Mesothelial cell of epicardium (in vitro differentiated cells): ENCODE measurements around the gene LSM7. TPM values are rescaled to one million over a fixed set of nuclear protein-coding genes. Genes with fewer than 3 reads are reported as not detected.
A peak's percentile ranks its signal among the peaks of the same experiment; 100 is the strongest.

ENCODE experiments used
- DNase-seq, 2 experiments: peaks; one replicate each; pipeline ENCODE4 v3.0.0; 2021; ENCODE audit warnings: low spot score in 2 of 2; ENCODE audit not compliant: unreplicated experiment in 2 of 2
- H3K27ac Mint-ChIP-seq: 2 replicates; pipeline ENCODE4 v1.8.0; 2021; ENCODE audit warnings: mixed read lengths
- H3K27me3 Mint-ChIP-seq: 2 replicates; pipeline ENCODE4 v1.8.0; 2021; ENCODE audit warnings: low read depth, mixed read lengths
- H3K36me3 Mint-ChIP-seq: 2 replicates; pipeline ENCODE4 v1.8.0; 2021; ENCODE audit warnings: mixed read lengths
- H3K4me1 Mint-ChIP-seq: 2 replicates; pipeline ENCODE4 v1.8.0; 2021; ENCODE audit warnings: mixed read lengths
- H3K4me3 Mint-ChIP-seq: 2 replicates; pipeline ENCODE4 v1.8.0; 2021; ENCODE audit warnings: mild to moderate bottlenecking, moderate library complexity, mixed read lengths
- H3K9me3 Mint-ChIP-seq: 2 replicates; pipeline ENCODE4 v1.8.0; 2021; ENCODE audit warnings: mixed read lengths
- total RNA-seq: library from RNA; stranded (reverse); gene quantifications from 3 replicates; pipeline ENCODE4 v1.2.1, GENCODE V29; 2021
- TF ChIP-seq, protein P1 (sequence below): fragments of 200-600 bp; sonication (generic); IDR thresholded peaks from one replicate; pipeline ENCODE4 v1.5.0; 2021; ENCODE audit warnings: antibody characterized with exemption; ENCODE audit not compliant: unreplicated experiment

Gene LSM7
- total RNA-seq, 1 donor from 2014 or later = 141 TPM

DNA sequence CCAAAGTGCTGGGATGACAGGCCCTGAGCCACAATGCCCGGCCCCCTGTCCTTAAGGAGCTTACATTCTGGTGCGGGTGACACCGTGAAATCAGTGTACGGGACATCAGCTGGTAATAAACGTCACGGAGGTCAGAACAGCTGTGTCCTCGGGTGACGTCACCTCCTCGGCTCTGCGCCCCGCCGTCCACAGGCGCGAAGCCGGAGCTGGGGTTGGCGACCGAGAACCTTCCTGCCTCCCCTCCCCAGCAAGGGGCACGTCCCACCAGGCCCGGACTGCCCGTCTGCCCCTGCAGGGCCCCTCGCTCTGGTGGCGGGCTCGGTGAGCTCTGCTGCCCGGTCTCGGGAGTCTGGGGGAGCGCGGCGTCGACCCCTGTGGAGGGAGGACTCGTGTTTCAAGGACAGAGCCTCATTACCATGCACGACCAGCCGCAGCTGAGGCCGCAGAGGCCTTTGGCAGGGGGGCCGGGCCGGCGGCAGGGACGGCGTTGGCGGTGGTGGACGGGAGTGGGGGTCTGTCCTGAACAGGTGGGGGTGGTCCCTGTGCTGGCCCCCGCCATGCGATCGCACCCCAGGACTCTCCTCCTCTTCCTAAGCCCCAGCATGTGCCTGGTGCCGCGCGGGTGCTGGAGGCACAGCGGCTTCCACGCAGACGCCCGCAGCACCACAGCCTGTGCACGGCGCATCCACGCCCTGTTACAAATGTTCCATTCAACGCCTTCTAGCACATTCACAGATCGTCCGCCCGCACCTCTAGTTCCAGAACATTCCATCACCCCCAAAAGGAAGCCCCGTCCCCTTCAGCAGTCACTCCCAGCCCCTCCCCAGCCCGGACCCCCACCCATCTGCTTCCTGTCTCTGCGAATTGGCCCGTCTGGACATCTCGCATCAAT lies 25.8 kb downstream of the LSM7 start:
- Mint-ChIP-seq H3K27me3 (peaks cover 52% of the 10 kb centered on the region), H3K9me3 (peaks cover 3% of the 10 kb centered on the region), H3K36me3 (no peaks in the 10 kb centered on the region), H3K27ac (peak overlapping the region; percentile 66), H3K4me3 (no peak overlapping the region), H3K4me1 (peaks cover 4% of the 10 kb centered on the region)
- TF ChIP-seq, protein P1, sequence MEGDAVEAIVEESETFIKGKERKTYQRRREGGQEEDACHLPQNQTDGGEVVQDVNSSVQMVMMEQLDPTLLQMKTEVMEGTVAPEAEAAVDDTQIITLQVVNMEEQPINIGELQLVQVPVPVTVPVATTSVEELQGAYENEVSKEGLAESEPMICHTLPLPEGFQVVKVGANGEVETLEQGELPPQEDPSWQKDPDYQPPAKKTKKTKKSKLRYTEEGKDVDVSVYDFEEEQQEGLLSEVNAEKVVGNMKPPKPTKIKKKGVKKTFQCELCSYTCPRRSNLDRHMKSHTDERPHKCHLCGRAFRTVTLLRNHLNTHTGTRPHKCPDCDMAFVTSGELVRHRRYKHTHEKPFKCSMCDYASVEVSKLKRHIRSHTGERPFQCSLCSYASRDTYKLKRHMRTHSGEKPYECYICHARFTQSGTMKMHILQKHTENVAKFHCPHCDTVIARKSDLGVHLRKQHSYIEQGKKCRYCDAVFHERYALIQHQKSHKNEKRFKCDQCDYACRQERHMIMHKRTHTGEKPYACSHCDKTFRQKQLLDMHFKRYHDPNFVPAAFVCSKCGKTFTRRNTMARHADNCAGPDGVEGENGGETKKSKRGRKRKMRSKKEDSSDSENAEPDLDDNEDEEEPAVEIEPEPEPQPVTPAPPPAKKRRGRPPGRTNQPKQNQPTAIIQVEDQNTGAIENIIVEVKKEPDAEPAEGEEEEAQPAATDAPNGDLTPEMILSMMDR = no peak
- DNase-seq = no peak

DNA sequence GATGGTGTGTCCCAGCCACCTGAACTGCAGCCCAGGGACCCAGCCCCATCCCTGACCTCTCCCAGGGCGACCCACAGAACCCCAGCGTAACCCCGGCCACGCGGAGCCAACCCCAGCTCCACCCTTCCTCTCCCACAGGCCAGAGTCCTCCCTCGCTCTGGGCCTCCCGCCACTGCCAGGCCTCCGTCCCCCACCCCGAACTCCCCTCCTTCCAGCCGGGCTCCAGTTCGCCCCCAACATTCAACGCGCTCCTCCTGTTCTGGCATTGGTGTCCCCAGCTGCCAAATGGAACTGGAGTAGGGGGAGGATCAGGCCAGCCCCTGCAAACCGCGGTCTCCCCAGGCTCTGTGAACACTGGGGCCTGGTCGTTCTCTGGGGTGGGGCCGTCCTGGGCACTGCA lies 27.9 kb downstream of the LSM7 start:
- peaks cover 4% of the 10 kb centered on the region for H3K4me1 Mint-ChIP-seq
- TF ChIP-seq, protein P1 = no peak
- no peak overlapping the region for H3K4me3 Mint-ChIP-seq

DNA sequence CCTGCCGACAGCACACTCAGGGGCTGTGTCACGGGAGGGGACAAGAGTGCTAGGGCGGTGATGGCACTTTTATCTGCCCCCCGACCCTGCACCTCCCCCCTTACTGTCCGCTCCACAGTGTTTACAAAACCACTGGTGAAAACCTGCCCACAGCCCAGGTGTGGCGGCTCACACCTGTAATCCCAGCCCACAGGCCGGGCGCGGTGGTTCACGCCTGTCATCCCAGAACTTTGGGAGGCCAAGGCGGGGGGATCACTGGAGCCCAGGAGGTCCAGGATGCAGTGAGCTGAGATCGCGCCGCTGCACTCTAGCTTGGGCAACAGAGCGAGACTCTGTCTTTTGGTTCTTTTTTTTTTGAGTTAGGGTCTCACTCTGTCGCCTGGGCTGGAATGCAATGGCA lies 32.2 kb downstream of the LSM7 start:
- H3K9me3 Mint-ChIP-seq = no peaks in the 10 kb centered on the region
- H3K27me3 Mint-ChIP-seq = peaks cover 55% of the 10 kb centered on the region
- TF ChIP-seq, protein P1 = no peak
- no peak overlapping the region for H3K27ac Mint-ChIP-seq
- no peak for DNase-seq
- peaks cover 3% of the 10 kb centered on the region for H3K4me1 Mint-ChIP-seq
- H3K36me3 Mint-ChIP-seq = no peaks in the 10 kb centered on the region
- no peak overlapping the region for H3K4me3 Mint-ChIP-seq

More for the DNA sequence above, 27.9 kb downstream of the LSM7 start:
- DNase-seq = no peak
- peaks cover 3% of the 10 kb centered on the region for H3K9me3 Mint-ChIP-seq
- H3K27ac Mint-ChIP-seq = no peak overlapping the region
- H3K27me3 Mint-ChIP-seq = peaks cover 42% of the 10 kb centered on the region
- H3K36me3 Mint-ChIP-seq = no peaks in the 10 kb centered on the region

DNA sequence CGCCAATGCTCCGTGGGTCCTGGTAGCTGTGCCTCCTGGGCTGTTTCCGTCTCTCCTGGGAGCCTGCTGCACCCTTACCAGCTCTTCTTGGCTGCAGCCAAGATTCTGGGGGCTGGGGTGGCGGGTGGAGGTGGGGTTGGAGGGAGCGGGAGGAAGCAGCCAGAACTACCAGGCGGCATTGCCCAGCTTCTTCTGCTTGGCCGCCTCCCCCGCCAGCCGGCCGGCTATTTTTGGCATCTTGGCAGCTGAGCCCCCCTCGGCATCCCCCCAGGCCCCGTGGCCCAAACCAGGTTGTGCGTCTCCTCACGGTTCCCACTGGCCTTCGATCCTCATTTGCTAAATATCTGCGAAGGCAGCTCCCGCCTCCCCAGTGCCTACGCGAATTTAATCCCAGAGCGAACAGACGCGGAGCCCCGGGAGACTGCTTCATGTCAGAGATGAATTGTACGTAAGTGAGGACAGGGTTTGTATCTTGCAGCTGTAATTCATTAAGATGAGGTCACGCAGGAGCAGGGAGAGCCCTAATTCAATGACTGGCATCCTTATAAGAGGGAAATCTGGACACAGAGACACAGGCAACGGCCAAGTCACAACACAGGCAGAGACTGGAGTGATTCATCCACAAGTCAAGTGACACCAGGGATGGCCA lies 33.6 kb downstream of the LSM7 start:
- Mint-ChIP-seq H3K27me3 (peaks cover 61% of the 10 kb centered on the region), H3K36me3 (no peaks in the 10 kb centered on the region), H3K9me3 (no peaks in the 10 kb centered on the region), H3K27ac (no peak overlapping the region), H3K4me1 (peaks cover 7% of the 10 kb centered on the region), H3K4me3 (no peak overlapping the region)
- TF ChIP-seq, protein P1 = no peak
- DNase-seq = no peak

DNA sequence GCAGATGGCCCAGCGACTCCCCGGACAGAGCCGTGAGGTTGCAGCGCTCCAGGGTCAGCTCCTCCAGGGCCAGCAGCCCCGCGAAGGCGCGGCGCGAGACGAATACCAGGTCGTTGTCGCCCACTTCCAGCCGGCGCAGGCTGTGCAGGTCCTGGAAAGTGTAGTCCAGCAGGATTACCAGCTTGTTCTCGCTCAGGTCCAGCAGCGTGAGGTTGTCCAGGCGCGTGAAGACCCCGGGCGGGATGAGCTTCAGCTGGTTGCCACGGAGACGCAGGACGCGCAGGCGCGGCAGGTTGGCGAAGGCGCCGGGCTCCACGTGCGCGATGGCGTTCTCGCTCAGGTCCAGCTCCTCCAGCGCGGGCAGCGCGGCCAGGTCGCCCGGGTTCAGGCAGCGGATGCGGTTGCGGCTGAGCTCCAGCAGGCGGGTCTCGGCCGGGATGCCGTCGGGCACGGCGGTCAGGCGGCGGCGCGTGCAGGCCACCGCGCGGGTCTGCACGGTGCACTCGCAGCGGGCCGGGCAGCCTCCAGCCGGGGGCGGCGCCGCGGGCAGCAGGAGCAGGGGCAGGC lies 37.1 kb downstream of the LSM7 start:
- DNase-seq = peak in 1 of 2 experiments; percentile 75
- Mint-ChIP-seq H3K27ac (no peak overlapping the region), H3K9me3 (no peaks in the 10 kb centered on the region), H3K36me3 (no peaks in the 10 kb centered on the region), H3K4me3 (peak overlapping the region; percentile 49), H3K4me1 (peaks cover 9% of the 10 kb centered on the region), H3K27me3 (peaks cover 89% of the 10 kb centered on the region)
- TF ChIP-seq, protein P1 = no peak
